NCI-H524 (cell line): ENCODE results near the gene HELT.
A peak's percentile ranks its signal among the peaks of the same experiment; 100 is the strongest.

Experiments
- DNase-seq, 2 experiments: peaks; one replicate each; lab custom pipeline; 2025; lab: John Stamatoyannopoulos, UW

The HELT gene

GRCh38 chr4:185003596-185004351, 14.5 kb upstream of the HELT start:
- DNase-seq = no peak

GRCh38 chr4:185004562-185005218, 13.6 kb upstream of the HELT start:
- peak; percentile 73 to 78 for DNase-seq

- DNase-seq = peak; percentile 73 to 75
These were observed 13.0 kb upstream of the HELT start for GRCh38 chr4:185005219-185005819.

- DNase-seq = peak in 1 of 2 experiments; percentile 21
These were observed 6.9 kb upstream of the HELT start for GRCh38 chr4:185011408-185011807.

- DNase-seq = no peak
These were observed 4.7 kb upstream of the HELT start for GRCh38 chr4:185013417-185014125.

- DNase-seq = no peak
These were observed 3.2 kb upstream of the HELT start for GRCh38 chr4:185015108-185015507.

- no peak for DNase-seq
These were observed 2.0 kb upstream of the HELT start for GRCh38 chr4:185016101-185016940.

- peak in 1 of 2 experiments; percentile 5 for DNase-seq
These were observed 1.1 kb upstream of the HELT start for GRCh38 chr4:185016946-185017758.

- no peak for DNase-seq
These were observed 655 bp downstream of the HELT start for GRCh38 chr4:185018834-185019455.

- no peak for DNase-seq
These were observed 1.4 kb downstream of the HELT start for GRCh38 chr4:185019456-185020292.

GRCh38 chr4:185020293-185020808, 2.1 kb downstream of the HELT start:
- DNase-seq = peak in 1 of 2 experiments; percentile 23

GRCh38 chr4:185020863-185021761, 2.8 kb downstream of the HELT start:
- no peak for DNase-seq

GRCh38 chr4:185023471-185023870, 5.2 kb downstream of the HELT start:
- no peak for DNase-seq

- DNase-seq = no peak
These were observed 10.3 kb downstream of the HELT start for GRCh38 chr4:185028625-185029024.

GRCh38 chr4:185031611-185032010, 13.3 kb downstream of the HELT start:
- no peak for DNase-seq

GRCh38 chr4:185033072-185033471, 14.8 kb downstream of the HELT start:
- DNase-seq = no peak

GRCh38 chr4:185033950-185034349, 15.7 kb downstream of the HELT start:
- DNase-seq = no peak

GRCh38 chr4:185035284-185035683, 17.0 kb downstream of the HELT start:
- no peak for DNase-seq
